ENCODE results near the gene PPP1R1B. TPM values are rescaled to one million over a fixed set of nuclear protein-coding genes. Genes with fewer than 3 reads are reported as not detected.
A peak's percentile ranks its signal among the peaks of the same experiment; 100 is the strongest.

The PPP1R1B gene
- total RNA-seq, 1 donor from 2014 or later = 0.55 TPM

DNA sequence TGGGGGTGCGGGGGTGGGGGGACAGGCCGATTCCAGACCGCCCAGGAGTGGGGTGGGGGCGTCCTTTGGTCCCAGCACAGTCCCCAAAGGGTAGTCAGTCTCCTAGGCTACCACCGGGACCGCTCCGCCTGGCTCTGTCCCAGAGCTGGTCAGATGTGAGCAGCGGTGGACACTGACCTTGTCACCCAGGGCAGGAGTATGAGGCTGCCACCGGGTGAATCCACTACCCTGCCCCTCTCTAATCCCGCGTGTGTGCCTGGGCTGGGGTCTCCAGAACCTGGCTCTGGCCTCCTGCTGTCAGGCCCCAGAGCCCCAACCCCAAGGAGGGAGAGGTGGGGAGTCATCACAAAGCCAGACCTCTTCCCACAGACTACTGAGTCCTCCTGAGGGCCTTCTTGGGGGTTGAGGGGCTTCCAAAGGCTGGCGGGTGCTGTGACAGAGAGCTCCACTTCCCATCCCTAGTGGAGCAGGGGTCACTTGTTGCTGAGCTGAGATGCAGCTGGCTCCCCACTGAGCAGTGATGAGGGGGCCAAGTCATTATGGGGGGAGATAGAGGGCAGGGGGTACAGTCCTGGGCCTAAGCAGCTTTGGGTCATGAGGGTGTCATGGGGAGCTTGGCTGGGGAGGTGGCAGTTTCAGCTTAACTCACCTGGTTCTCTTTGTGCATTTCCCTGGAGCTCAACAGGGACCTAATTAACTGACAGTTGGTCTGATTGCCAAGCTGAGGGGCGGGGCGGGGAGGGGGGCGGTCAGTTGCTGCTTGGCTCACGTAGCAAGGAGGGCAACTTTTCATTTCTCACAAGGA is 1.2 kb downstream of the PPP1R1B start:
- no peak for ATAC-seq
- intact Hi-C loops (cut with micrococcal nuclease) = no loop called here
- DNase-seq = no peak

DNA sequence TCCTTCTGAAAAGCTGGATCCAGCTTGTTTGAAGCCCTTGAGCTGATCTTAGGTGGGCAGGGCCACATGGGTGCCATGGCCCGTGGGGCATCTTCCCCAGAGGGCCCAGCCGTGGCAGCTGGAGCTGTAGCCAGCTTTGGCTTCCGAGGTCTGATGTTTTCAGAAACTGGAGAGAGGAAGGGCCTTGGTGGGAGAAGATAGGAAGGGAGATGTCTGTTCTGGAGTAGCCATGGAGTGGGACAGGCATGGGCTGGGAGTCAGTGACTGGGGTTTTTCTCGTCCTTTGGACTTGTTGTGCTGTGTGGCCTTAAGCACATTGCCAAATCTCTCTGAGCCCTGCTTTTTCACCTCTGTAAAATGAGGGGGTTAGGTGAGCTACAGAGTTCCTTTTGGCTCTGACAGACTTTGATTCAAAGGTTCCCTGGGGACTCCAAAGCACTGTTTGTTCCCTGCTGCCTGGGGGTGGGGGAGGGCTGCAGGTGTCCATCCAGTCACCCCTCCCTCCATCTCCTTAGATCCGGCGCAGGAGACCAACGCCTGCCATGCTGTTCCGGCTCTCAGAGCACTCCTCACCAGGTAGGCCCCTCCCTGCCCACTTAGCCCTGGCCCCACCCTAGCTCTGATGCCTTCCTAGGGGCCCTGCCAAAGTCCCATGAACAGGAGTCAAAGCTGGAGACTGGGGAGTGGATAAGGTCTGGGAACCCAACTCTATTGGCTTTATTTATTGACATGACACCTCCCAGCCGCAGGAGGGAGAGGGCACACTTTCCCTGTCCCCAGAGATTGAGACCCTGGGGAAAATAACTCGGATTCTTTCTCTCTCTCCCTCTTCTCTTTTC is 2.1 kb downstream of the PPP1R1B start:
- ATAC-seq (no peak), DNase-seq (no peak)
- intact Hi-C loops (cut with micrococcal nuclease) = no loop called here

GRCh38 chr17:39629494-39629880 is 2.7 kb downstream of the PPP1R1B start:
- ATAC-seq = no peak
- intact Hi-C loops (cut with micrococcal nuclease) = no loop called here

DNA sequence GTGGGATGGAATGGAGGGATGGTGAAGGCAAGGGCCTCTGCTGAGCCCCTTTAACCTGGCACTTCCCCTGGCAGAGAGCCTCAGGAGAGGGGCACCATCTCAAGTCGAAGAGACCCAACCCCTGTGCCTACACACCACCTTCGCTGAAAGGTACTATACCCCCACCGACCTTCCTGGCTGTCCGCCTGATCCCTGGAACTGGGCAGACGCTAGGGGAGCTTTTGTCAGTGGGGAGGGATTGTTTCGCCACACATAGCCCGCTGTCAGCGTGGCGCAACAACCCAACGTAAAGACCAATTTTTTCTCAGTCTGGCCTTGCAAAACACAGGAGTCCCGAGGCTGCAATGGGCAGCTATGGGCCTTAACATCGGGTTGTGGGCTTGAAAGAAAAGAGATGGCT is 3.1 kb downstream of the PPP1R1B start:
- intact Hi-C loops (cut with micrococcal nuclease) = no loop called here
- DNase-seq (no peak), ATAC-seq (no peak)

More at GRCh38 chr17:39629494-39629880, 2.7 kb downstream of the PPP1R1B start:
- no peak for DNase-seq

GRCh38 chr17:39631403-39631802 is 4.7 kb downstream of the PPP1R1B start:
- no peak for ATAC-seq
- intact Hi-C loops (cut with micrococcal nuclease) = no loop called here

GRCh38 chr17:39632153-39632941 is 5.6 kb downstream of the PPP1R1B start:
- no peak for ATAC-seq
- no peak for DNase-seq
- intact Hi-C loops (cut with micrococcal nuclease) = no loop called here

More at GRCh38 chr17:39631403-39631802, 4.7 kb downstream of the PPP1R1B start:
- no peak for DNase-seq

- ATAC-seq = no peak
- intact Hi-C loops (cut with micrococcal nuclease) = no loop called here
- no peak for DNase-seq
Measured at GRCh38 chr17:39633570-39634183, 6.9 kb downstream of the PPP1R1B start.

DNA sequence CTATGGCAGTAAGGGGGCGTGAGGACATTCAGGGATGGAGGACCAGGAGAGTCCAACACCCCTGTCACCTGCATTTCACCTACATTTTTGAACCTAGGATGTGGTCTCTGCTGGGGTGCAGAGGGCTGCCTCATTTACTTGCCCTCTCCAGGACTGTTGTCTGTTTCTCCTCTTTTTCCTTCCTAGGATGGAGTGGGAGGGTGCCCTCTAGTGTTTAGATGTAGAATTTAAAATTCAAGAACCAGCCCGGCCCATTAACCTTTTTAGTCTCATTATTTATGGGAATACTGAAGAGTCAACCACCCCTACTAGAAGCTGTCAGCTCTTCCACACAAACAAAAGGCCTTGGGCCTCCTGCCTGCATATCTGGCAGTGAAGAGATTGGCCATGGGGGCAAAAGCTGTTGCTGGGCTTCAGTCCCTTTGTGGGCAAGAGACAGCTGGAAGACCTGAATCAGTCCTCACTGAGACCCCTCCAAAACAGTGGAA is 7.7 kb downstream of the PPP1R1B start:
- ATAC-seq (no peak), DNase-seq (no peak)
- intact Hi-C loops (cut with micrococcal nuclease) = no loop called here

DNA sequence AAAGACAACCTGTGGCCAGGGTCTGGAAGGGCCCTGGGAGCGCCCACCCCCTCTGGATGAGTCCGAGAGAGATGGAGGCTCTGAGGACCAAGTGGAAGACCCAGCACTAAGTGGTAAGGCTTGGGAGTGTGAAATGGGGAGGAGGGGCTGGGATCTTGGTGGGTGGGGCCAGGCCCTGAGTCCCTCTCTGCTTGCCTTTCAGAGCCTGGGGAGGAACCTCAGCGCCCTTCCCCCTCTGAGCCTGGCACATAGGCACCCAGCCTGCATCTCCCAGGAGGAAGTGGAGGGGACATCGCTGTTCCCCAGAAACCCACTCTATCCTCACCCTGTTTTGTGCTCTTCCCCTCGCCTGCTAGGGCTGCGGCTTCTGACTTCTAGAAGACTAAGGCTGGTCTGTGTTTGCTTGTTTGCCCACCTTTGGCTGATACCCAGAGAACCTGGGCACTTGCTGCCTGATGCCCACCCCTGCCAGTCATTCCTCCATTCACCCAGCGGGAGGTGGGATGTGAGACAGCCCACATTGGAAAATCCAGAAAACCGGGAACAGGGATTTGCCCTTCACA is 8.9 kb downstream of the PPP1R1B start:
- DNase-seq (no peak), ATAC-seq (no peak)
- intact Hi-C loops (cut with micrococcal nuclease) = no loop called here

DNA sequence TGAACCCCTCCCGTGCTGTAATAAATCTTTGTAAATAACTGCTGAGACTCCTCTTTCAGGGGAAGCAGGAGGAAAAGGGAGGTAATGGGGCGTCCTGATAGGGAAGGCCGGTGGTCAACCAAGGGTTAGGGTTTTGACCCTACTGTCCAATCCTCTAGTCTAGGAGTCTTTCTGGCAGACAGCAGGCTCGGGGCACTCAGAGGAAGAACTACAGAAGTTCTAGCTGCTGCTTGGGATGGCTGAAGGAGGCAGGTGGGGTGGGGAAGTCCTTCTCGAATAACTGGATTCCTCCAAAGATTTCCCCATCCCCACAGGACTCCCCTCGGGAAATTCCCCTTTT is 9.8 kb downstream of the PPP1R1B start:
- intact Hi-C loops (cut with micrococcal nuclease) = no loop called here
- ATAC-seq (peak; percentile 7), DNase-seq (no peak)

GRCh38 chr17:39636927-39637736 is 10.4 kb downstream of the PPP1R1B start, which contains the start of gene STARD3:
STARD3 (plus strand) TSS chr17:39637144; CDS start chr17:39653532, 16,388 bp downstream.
- intact Hi-C loops (cut with micrococcal nuclease) = no loop called here
- DNase-seq (peak; percentile 96), ATAC-seq (peak; percentile 97)

DNA sequence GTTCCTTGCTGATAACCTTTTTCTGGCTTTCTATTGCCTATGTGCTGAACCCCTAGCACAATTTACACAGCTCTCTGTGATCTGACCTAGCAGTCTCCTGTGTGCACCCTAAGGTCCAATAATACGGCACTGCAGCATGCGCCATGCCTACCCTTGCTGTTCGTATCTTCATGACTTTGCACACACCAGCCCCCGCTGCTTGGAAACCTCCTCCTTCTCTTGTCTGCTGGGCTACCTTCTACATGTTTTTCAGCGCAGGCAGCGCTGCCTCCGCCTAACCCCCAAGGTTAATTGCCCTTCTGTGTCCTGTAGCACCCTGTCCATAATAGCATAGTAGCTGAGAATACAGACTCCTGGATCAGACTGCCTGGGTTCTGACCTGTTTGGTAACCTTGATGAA is 11.6 kb downstream of the PPP1R1B start:
- no peak for ATAC-seq
- intact Hi-C loops (cut with micrococcal nuclease) = no loop called here
- DNase-seq = no peak

DNA sequence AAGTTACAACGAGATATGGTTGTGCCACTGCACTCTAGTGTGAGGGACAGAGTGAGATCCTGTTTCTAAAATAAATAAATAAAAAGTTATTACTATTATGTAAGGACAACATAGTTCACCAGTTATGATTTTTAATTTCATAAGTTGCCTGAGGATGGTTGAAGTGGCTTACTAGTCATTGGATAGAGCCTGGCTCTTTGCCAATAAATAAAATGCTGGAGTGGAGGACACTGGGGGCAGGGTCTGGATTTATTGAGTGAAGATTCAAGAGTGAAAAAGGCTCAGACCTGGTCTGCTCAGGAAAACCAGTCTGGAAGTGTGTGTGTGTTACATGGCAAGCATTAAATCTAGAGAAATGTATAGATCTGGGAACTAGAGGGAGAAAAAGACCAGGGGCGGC is 12.3 kb downstream of the PPP1R1B start:
- DNase-seq (no peak), ATAC-seq (no peak)
- intact Hi-C loops (cut with micrococcal nuclease) = no loop called here

GRCh38 chr17:39639566-39640458 is 13.1 kb downstream of the PPP1R1B start:
- ATAC-seq (no peak), DNase-seq (no peak)
- intact Hi-C loops (cut with micrococcal nuclease) = no loop called here

- DNase-seq (peak; percentile 23), ATAC-seq (no peak)
- intact Hi-C loops (cut with micrococcal nuclease) = no loop called here
Measured at GRCh38 chr17:39640591-39641031, 13.9 kb downstream of the PPP1R1B start.

DNA sequence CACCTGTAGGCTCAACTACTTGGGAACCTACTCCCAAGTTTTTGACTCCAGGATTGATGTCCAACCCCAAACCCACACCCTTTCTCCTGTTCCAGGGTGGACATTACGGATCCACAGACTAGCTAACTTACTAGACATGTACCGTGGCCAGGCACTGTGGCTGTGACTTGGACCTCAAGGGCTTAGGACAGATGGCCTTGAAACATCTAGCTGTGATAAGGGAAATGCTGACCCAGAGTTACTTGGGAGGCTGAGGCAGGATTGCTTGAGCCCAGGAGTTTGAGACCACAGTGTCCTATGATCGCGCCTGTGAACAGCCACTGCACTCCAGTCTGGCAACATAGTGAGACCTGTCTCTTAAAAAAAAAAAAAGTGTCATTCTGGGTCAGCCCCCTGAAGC is 14.3 kb downstream of the PPP1R1B start:
- no peak for DNase-seq
- no peak for ATAC-seq
- intact Hi-C loops (cut with micrococcal nuclease) = no loop called here

- ATAC-seq = no peak
- DNase-seq = no peak
- intact Hi-C loops (cut with micrococcal nuclease) = no loop called here
Measured at GRCh38 chr17:39641883-39642282, 15.1 kb downstream of the PPP1R1B start.
